ENCODE data around the gene ARHGAP15. TPM values are rescaled to one million over a fixed set of nuclear protein-coding genes. Genes with fewer than 3 reads are reported as not detected.

Gene ARHGAP15
- total RNA-seq, 1 donor from 2014 or later, result not detected

- Mint-ChIP-seq H3K36me3 (ENCODE audit: unreplicated experiment) (no peaks in the 10 kb centered on the region), H3K9me3 (ENCODE audit: unreplicated experiment) (peaks cover 2% of the 10 kb centered on the region), H3K4me3 (ENCODE audit: unreplicated experiment) (no peak overlapping the region), H3K27ac (ENCODE audit: unreplicated experiment) (no peak overlapping the region), H3K4me1 (ENCODE audit: low read depth, unreplicated experiment) (peaks cover 16% of the 10 kb centered on the region), H3K27me3 (ENCODE audit: unreplicated experiment) (peaks cover 5% of the 10 kb centered on the region)
- no peak for TF ChIP-seq CTCF (IDR thresholded peaks at IDR 0.05; ENCODE audit: partially characterized antibody, unreplicated experiment)
- no peak for DNase-seq
These were observed 348.7 kb downstream of the ARHGAP15 start for GRCh38 chr2:143477714-143478443.

GRCh38 chr2:143480086-143480485 is 350.9 kb downstream of the ARHGAP15 start:
- no peak for TF ChIP-seq CTCF (IDR thresholded peaks at IDR 0.05; ENCODE audit: partially characterized antibody, unreplicated experiment)
- no peak for DNase-seq
- H3K27me3 Mint-ChIP-seq (ENCODE audit: unreplicated experiment), result peaks cover 5% of the 10 kb centered on the region
- H3K27ac Mint-ChIP-seq (ENCODE audit: unreplicated experiment), result no peak overlapping the region
- peaks cover 13% of the 10 kb centered on the region for H3K4me1 Mint-ChIP-seq (ENCODE audit: low read depth, unreplicated experiment)
- peaks cover 2% of the 10 kb centered on the region for H3K9me3 Mint-ChIP-seq (ENCODE audit: unreplicated experiment)
- H3K36me3 Mint-ChIP-seq (ENCODE audit: unreplicated experiment), result no peaks in the 10 kb centered on the region
- H3K4me3 Mint-ChIP-seq (ENCODE audit: unreplicated experiment), result no peak overlapping the region

GRCh38 chr2:143480601-143481236 is 351.5 kb downstream of the ARHGAP15 start:
- Mint-ChIP-seq H3K9me3 (ENCODE audit: unreplicated experiment) (peaks cover 2% of the 10 kb centered on the region), H3K4me1 (ENCODE audit: low read depth, unreplicated experiment) (peaks cover 10% of the 10 kb centered on the region), H3K36me3 (ENCODE audit: unreplicated experiment) (no peaks in the 10 kb centered on the region), H3K27me3 (ENCODE audit: unreplicated experiment) (peaks cover 2% of the 10 kb centered on the region), H3K4me3 (ENCODE audit: unreplicated experiment) (no peak overlapping the region), H3K27ac (ENCODE audit: unreplicated experiment) (no peak overlapping the region)
- no peak for TF ChIP-seq CTCF (IDR thresholded peaks at IDR 0.05; ENCODE audit: partially characterized antibody, unreplicated experiment)
- no peak for DNase-seq

GRCh38 chr2:143481237-143481623 is 352.0 kb downstream of the ARHGAP15 start:
- Mint-ChIP-seq H3K4me3 (ENCODE audit: unreplicated experiment) (no peak overlapping the region), H3K4me1 (ENCODE audit: low read depth, unreplicated experiment) (peaks cover 9% of the 10 kb centered on the region), H3K27me3 (ENCODE audit: unreplicated experiment) (peaks cover 2% of the 10 kb centered on the region), H3K9me3 (ENCODE audit: unreplicated experiment) (peaks cover 2% of the 10 kb centered on the region), H3K27ac (ENCODE audit: unreplicated experiment) (no peak overlapping the region), H3K36me3 (ENCODE audit: unreplicated experiment) (no peaks in the 10 kb centered on the region)
- no peak for DNase-seq
- TF ChIP-seq CTCF (IDR thresholded peaks at IDR 0.05; ENCODE audit: partially characterized antibody, unreplicated experiment), result no peak

GRCh38 chr2:143481733-143482132 is 352.5 kb downstream of the ARHGAP15 start:
- peaks cover 2% of the 10 kb centered on the region for H3K27me3 Mint-ChIP-seq (ENCODE audit: unreplicated experiment)
- no peak for TF ChIP-seq CTCF (IDR thresholded peaks at IDR 0.05; ENCODE audit: partially characterized antibody, unreplicated experiment)

More at GRCh38 chr2:143481733-143482132, 352.5 kb downstream of the ARHGAP15 start:
- Mint-ChIP-seq H3K4me3 (ENCODE audit: unreplicated experiment) (no peak overlapping the region), H3K36me3 (ENCODE audit: unreplicated experiment) (no peaks in the 10 kb centered on the region), H3K4me1 (ENCODE audit: low read depth, unreplicated experiment) (peaks cover 4% of the 10 kb centered on the region), H3K27ac (ENCODE audit: unreplicated experiment) (no peak overlapping the region), H3K9me3 (ENCODE audit: unreplicated experiment) (peaks cover 2% of the 10 kb centered on the region)
- DNase-seq, result no peak

Data from glutamatergic neuron (in vitro differentiated cells).